Measurements from ENCODE around the gene CSAG2.
"Not testable (repeated sequence)": the region's sequence is repeated elsewhere in the genome, so short reads cannot be mapped to it uniquely, and the experiment has no call there.

Gene CSAG2

GRCh38 chrX:152709173-152709572, at the start of gene CSAG2:
Gene CSAG2, minus strand, starts transcription at chrX:152709273. Its CDS starts 161 bp downstream, at chrX:152709112.
- not testable (repeated sequence) for DNase-seq (ENCODE audit: low spot score)

GRCh38 chrX:152754871-152755270, 45.8 kb upstream of the CSAG2 start:
- DNase-seq (ENCODE audit: low spot score), result not testable (repeated sequence)

- DNase-seq (ENCODE audit: low spot score), result not testable (repeated sequence)
Observed at GRCh38 chrX:152753686-152754650, 44.9 kb upstream of the CSAG2 start, which contains the start of gene MAGEA2. Gene MAGEA2, minus strand, starts transcription at chrX:152753842. Its CDS starts 2,479 bp downstream, at chrX:152751363.

- DNase-seq (ENCODE audit: low spot score), result no peak
Observed at GRCh38 chrX:152738560-152738959, 29.5 kb upstream of the CSAG2 start.

- not testable (repeated sequence) for DNase-seq (ENCODE audit: low spot score)
Observed at GRCh38 chrX:152736528-152736927, 27.5 kb upstream of the CSAG2 start.

- DNase-seq (ENCODE audit: low spot score), result no peak
Observed at GRCh38 chrX:152735860-152736511, 26.9 kb upstream of the CSAG2 start.

GRCh38 chrX:152735101-152735500, 26.0 kb upstream of the CSAG2 start:
- DNase-seq (ENCODE audit: low spot score), result no peak

GRCh38 chrX:152734143-152734858, 25.2 kb upstream of the CSAG2 start:
- not testable (repeated sequence) for DNase-seq (ENCODE audit: low spot score)

- peak; percentile 92 for DNase-seq (ENCODE audit: low spot score)
Observed at GRCh38 chrX:152733261-152733975, 24.3 kb upstream of the CSAG2 start, which contains the start of the genes CSAG1 and MAGEA12. Gene CSAG1, minus strand, starts transcription at chrX:152733721. Its CDS starts 1,261 bp downstream, at chrX:152732460. Gene MAGEA12, plus strand, starts transcription at chrX:152733757. Its CDS starts 2,405 bp downstream, at chrX:152736162.

GRCh38 chrX:152725409-152725808, 16.3 kb upstream of the CSAG2 start:
- DNase-seq (ENCODE audit: low spot score), result no peak

- DNase-seq (ENCODE audit: low spot score), result not testable (repeated sequence)
Observed at GRCh38 chrX:152713815-152714787, 5.0 kb upstream of the CSAG2 start, which contains the start of gene MAGEA2B. Gene MAGEA2B, plus strand, starts transcription at chrX:152714628. Its CDS starts 2,479 bp downstream, at chrX:152717107.

- DNase-seq (ENCODE audit: low spot score), result not testable (repeated sequence)
Observed at GRCh38 chrX:152713195-152713594, 4.1 kb upstream of the CSAG2 start.

- DNase-seq (ENCODE audit: low spot score), result not testable (repeated sequence)
Observed at GRCh38 chrX:152706500-152706899, 2.6 kb downstream of the CSAG2 start.

- DNase-seq (ENCODE audit: low spot score), result not testable (repeated sequence)
Observed at GRCh38 chrX:152700390-152700789, 8.7 kb downstream of the CSAG2 start.

GRCh38 chrX:152697952-152698931, 10.8 kb downstream of the CSAG2 start, which contains the start of gene MAGEA3:
Gene MAGEA3, plus strand, starts transcription at chrX:152698794. Its CDS starts 2,039 bp downstream, at chrX:152700833.
- DNase-seq (ENCODE audit: low spot score), result not testable (repeated sequence)

- not testable (repeated sequence) for DNase-seq (ENCODE audit: low spot score)
Observed at GRCh38 chrX:152681012-152681411, 28.1 kb downstream of the CSAG2 start.

- DNase-seq (ENCODE audit: low spot score), result not testable (repeated sequence)
Observed at GRCh38 chrX:152674652-152675051, 34.4 kb downstream of the CSAG2 start.

- no peak for DNase-seq (ENCODE audit: low spot score)
Observed at GRCh38 chrX:152674135-152674534, 34.9 kb downstream of the CSAG2 start.

All from COLO829 (cell line).